Glomerular visceral epithelial cell (primary cell): ENCODE results near the gene EXD3.
A peak's percentile ranks its signal among the peaks of the same experiment; 100 is the strongest.
"Not testable (repeated sequence)": the region's sequence is repeated elsewhere in the genome, so short reads cannot be mapped to it uniquely, and the experiment has no call there.

Experiments
- DNase-seq: peaks from one replicate; pipeline ENCODE4 v3.0.0-alpha.2; 2016; ENCODE audit errors: extremely low spot score

EXD3 gene, protein sequence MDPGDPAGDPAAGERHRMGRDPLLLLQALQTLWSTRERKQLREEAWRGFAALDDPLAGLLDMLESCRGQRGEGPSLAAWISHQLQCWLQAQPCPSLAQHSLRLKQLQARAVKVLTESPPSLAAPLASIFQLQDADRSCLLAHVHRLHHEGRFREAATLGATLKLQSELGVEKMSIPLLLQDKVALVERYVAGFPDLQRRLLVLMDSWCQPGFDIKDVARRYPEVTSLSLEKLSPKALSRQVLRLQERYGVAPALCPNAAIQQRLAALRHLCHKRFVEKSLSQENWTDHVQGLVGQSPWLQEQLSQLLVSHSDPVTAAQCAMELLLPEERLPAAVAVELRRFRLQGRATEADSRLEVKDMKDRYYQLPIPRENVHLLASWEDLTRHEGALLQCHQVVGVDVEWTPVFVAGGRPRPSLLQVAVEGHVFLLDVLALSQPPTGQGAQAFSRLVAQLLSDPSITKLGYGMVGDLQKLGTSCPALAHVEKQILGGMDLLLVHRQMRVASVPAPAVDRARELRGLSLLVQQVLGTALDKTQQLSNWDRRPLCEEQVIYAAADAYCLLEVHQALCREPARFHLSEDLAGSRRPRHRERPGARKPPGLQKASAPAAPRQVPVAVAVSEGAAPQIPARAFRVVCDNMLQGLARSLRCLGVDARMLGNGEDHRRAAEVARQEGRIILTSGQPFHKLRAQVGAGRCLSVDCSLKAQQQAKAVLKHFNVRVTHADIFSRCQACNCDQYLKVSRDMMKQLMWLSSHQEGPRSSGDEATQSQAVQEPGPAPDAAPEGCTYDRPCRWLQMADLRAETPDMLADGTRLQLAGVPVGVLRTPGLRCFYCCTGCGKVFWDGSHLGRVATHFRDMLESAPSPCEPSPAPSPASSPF

DNA sequence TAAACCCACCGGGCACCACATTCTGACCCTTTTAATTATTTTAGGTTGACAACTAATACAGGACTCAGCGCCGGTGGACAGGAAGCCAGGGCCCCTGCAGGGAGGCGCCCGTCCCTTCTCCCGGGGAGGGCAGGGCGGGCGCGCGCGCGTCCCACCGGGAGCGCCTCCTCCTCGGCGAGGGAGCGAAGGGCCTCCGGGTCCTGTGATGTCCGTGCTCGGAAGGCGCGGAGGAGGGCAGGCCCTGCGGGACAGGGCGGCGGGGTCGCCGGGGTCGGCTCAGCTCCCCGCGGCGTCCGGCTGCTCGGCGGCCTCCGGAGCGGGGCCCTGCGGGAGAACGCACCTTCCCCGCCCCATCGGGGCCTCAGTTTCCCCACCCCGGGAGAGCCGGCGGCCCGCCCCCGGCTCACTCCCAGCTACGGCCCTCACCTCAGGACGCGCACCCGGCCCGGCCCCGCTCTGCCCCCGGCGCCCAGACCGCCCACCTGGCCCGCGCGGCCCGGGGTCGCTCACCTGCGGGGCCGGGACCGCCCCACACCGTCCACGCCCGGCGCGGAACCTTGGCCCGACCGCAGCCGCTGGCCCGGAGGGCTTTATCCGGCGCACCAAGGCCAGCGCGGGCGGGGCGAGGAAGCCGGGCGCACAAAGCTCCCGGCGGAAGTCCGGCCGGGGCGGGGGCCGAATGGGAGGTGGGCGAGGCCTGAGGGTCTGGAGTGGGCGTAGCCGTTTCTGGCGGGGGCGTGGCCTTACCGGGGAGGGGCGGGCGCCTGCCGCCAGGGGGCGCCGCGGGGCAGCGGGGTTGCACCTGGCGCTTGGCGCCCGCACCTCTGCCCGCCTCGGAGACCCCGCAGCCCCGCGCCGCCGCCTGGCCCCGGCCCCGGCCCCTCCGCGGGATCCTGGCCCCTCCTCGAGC lies at the start of gene EXD3, which contains the start of gene NOXA1:
Gene EXD3 (minus strand): TSS at position 559 of the 910 bp plus-strand sequence. CDS start 27,805 bp downstream, outside the sequence.
Gene NOXA1 (plus strand): TSS at position 790 of the 910 bp plus-strand sequence. CDS start 137 bp downstream, outside the sequence.
- peak; percentile 96 for DNase-seq

DNA sequence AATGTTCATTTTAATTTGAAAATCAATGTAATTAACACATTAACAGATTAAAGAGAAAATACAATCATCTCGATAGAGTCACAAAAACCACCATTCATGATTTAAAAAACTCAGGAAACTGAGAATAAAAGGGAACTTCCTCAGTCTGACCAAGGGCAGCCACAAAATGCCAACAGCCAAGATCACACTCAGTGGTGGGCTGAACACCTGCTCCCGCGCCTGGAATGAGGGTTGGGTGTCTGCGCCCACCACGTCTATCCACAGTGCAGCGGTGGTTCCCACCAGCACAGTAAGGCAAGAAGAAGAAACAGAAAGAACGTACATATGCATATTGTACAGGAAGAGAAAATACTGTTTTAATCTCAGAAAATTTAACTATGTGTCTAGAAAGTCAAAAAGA lies 47.8 kb upstream of the EXD3 start:
- DNase-seq, result no peak

GRCh38 chr9:137467896-137468295 lies 44.9 kb upstream of the EXD3 start:
- DNase-seq, result no peak

DNA sequence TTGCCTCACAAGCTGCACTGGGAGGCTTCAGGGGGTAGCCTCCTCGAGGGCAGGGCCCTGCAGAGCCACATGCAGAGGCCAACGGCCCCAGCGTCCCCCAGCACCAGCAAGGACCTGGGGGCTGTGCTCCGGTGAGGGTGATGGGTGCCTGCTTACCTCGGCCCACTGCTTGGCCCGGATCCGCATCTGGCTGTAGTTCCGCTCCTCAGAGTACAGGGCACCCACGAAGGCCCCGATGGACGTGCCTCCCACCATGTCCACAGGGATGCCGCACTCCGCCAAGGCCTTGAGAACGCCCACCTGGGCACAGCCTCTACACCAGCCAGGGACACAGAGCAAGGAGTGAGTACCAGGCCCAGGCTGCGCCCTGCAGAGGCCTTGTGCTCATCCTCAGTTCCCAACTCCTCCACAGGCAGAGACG lies 44.2 kb upstream of the EXD3 start:
- DNase-seq, result no peak

DNA sequence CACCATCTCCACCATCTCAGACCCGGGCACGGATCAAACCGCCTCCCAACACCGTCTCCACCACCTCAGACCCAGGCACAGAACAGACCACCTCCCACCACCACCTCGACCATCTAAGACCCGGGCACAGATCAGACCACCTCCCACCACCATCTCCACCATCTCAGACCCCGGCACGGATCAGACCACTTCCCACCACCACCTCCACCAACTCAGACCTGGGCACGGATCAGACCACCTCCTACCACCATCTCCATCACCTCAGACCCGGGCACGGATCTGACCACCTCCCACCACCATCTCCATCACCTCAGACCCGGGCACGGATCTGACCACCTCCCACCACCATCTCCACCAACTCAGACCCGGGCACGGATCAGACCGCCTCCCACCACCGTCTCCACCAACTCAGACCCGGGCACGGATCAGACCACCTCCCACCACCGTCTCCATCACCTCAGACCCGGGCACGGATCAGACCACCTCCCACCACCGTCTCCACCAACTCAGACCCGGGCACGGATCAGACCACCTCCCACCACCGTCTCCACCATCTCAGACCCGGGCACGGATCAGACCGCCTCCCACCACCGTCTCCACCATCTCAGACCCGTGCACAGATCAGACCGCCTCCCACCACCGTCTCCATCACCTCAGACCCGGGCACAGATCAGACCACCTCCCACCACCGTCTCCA lies 43.6 kb upstream of the EXD3 start:
- DNase-seq, result not testable (repeated sequence)

- DNase-seq, result no peak
These were observed 42.9 kb upstream of the EXD3 start for GRCh38 chr9:137465720-137466388.

GRCh38 chr9:137465000-137465719 lies 42.2 kb upstream of the EXD3 start:
- DNase-seq, result no peak

GRCh38 chr9:137464291-137464999 lies 41.5 kb upstream of the EXD3 start:
- DNase-seq, result no peak

GRCh38 chr9:137463931-137464290 lies 40.9 kb upstream of the EXD3 start:
- DNase-seq, result no peak

- DNase-seq, result no peak
These were observed 40.3 kb upstream of the EXD3 start for GRCh38 chr9:137462986-137463930.

DNA sequence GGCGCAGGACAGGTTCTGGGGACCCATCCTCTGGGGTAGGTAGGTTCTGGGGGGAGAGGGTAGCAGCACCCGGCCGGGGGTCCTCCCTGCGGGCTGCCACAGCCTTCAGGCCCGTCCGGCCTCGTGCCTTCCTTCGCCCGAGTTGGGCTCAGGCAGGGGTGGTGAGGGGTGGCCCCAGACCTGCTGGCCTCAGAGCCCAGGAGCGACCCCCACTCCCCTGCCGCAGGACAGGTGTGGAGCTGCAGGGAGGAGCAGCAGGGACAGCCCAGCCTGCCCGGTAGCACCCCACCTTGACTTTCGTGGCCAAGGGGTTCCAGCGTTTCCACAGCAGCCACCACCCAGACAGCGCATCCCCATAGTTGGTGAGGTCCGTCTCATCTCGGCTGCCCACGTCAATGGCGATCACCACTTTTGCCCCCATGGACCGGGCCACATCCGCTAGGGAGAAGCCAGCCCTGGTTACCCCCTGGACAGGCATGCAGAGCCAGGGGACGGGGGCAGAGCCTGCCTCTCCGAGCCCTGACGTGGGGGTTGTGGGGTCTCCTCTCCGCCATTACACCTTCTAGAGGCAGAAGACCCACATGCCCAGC lies 39.5 kb upstream of the EXD3 start:
- no peak for DNase-seq

DNA sequence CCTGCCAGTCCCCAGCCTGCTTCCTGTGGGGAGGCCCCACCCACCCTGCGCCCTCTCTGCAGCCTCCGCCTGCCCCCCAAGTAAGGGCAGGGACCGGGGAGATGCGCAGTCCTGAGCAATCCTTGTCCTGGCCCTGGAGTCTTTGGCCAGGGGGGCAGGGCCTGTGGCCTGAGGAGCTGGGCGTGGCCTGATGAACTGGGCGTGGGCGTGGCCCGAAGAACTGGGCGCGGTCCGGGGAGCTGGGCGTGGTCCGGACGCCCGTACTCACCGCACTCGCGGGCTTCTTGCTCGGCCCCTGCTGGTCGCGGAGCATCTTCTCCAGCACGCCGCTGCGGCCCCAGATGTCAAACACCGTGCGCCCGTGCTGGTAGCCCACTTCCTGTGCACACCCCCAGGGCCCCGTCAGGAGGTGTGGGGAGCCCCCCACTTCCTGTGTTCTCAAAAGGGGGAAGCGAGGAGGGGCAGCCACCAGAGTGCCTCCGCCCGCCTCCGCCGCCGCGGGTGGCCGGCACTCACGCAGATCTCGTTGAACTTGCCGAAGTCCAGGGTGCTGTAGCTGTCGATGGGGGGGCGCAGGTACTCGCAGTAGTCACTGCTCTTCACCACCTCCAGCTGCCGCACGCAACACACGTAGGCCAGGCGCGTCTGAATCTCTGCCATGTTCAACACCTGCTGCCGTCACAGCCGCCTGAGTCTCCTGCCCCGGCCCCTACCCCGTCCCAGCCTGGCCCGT lies 38.9 kb upstream of the EXD3 start:
- DNase-seq, result no peak

DNA sequence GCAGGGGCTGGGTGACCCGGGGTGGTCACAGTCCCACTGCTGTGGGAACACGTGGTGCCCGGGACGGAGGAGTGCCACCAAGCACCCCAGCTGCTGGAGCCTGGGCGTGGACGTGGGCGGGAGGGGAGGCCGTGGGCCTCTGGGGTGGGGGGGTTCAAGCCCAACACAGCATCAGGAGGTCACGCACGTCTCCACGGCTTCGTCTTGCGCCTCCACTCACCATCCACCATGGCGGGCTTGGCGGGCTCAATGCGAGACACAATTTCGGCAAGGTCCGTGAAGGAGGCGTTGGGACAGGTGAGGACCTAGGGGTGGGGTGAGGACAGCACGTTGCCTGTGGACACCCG lies 38.3 kb upstream of the EXD3 start:
- no peak for DNase-seq

DNA sequence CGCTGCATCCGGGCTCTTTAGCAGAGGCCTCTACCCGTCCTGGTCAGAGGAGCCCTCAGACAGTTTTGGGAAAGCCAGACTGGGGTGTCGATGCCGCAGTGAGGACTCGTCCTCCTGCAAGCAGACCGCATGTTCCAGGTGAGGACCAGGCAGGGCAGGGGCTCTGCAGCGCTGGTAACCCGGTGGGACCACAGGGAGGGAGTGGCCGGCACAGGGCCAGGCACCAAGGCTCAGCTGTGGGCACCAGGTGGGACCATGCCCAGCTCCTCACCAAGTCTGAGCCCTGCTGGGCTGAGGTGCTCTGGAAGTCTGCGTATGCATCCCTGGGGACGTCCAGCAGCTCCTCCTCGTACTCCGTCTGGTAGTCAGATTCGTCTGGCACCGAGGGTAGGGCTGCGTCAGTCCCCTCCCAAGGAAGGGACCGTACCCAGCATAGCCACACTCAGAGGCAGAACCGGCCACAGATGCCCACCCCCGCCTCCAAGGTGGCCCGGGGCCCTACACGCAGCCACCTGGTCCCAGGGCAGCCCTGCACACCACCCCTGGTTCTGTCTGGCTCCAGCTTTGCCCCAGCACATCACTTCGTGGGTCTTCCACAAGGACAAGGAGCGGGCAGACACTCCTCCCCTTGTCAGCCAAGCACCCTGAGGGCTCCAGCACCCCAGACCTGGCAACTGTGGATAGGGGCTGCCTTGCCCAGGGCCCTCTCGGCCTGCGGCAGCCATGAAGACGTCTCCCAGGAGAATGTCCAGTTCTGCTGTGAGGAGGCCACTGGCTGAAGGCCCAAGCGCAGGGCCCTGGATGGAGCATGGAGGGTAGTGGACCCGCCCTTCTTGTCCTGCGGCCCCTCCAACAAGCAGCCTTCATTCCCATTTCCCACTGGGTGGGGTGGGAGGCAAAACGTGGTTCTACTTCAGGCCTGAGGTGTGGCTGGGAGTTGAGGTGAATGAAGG lies 37.7 kb upstream of the EXD3 start:
- DNase-seq, result no peak

DNA sequence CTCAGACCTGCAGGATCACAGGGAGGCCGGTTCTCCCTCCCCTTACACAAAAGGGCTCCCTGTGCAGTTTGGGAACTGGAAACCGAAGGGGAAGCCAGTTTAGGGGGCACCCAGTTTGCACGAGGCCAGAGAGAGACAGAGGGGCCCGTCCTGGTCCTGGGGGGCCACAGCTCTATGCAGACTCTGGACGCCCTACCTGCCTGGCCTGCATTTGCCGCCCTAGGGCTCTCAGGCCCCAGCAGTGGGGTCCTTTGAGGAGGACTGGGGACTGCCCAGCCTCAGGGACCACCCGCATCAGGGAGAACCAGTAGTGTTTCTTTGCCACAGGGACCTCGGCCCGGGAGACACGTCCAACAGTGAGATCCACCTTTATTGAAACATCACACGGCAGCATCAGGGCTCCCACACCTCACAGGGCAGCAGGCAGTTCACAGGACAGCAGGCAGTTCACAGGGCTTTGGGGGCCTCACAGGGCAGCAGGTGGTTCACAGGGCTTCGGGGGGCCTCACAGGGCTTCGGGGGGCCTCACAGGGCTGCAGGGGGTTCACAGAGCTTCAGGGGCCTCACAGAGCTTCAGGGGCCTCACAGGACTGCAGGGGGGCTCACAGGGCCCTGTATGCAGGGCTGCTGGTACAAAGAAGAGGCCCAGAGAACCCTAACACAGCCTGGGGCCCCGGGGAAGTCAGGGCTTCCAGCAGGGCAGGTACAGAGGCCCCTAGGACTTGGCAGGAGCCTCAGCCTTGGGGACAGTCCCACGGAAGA lies 36.8 kb upstream of the EXD3 start:
- no peak for DNase-seq
